Activated B cell treated with CpG ODN at 0.5 μM for 24 hours (primary cell): Measurements from ENCODE around the gene GLT1D1. TPM values are rescaled to one million over a fixed set of nuclear protein-coding genes. Genes with fewer than 3 reads are reported as not detected.

Experiments used
- ATAC-seq: fragments of 200-7000 bp; cut with Tn5 transposase; one replicate; pipeline ENCODE4 v1.10.0; 2021; ENCODE audit warnings: low read depth, mild to moderate bottlenecking, moderate library complexity
- CTCF ChIA-PET: fragments of 350-600 bp; sonication (Branson Sonifier 250); formaldehyde crosslinking; loops from one replicate; lab custom pipeline; 2021; ENCODE audit warnings: antibody characterized with exemption; lab: Charles Lee
- POLR2A ChIA-PET: fragments of 350-600 bp; sonication (Branson Sonifier 250); formaldehyde crosslinking; loops from one replicate; lab custom pipeline; 2021; ENCODE audit warnings: antibody characterized with exemption; lab: Charles Lee
- DNase-seq: peaks from one replicate; pipeline ENCODE4 v3.0.0; 2022
- H3K27ac Mint-ChIP-seq: one replicate; pipeline ENCODE4 v1.8.0; 2020; ENCODE audit warnings: mixed read lengths
- H3K27me3 Mint-ChIP-seq: one replicate; pipeline ENCODE4 v1.8.0; 2021; ENCODE audit warnings: mixed read lengths
- H3K36me3 Mint-ChIP-seq: one replicate; pipeline ENCODE4 v1.8.0; 2021; ENCODE audit warnings: low read depth, mixed read lengths
- H3K4me1 Mint-ChIP-seq: one replicate; pipeline ENCODE4 v1.8.0; 2021; ENCODE audit warnings: mixed read lengths
- H3K4me3 Mint-ChIP-seq: one replicate; pipeline ENCODE4 v1.8.0; 2020; ENCODE audit warnings: mild to moderate bottlenecking, mixed read lengths
- H3K9me3 Mint-ChIP-seq: one replicate; pipeline ENCODE4 v1.8.0; 2020; ENCODE audit warnings: mixed read lengths
- CTCF ChIP-seq: fragments of 200-600 bp; IDR thresholded peaks from one replicate; pipeline ENCODE4 v1.8.0; 2022; ENCODE audit warnings: antibody characterized with exemption, mild to moderate bottlenecking
- intact Hi-C: fragments of 100-400 bp; cut with micrococcal nuclease; formaldehyde crosslinking; loops from one replicate; pipeline ENCODE4 v1.15.1; 2024
- total RNA-seq: library from RNA; stranded (reverse); gene quantifications from 2 replicates; pipeline ENCODE4 v1.2.3, GENCODE V29; 2022

Gene GLT1D1
- total RNA-seq, 1 donor from 2014 or later, result not detected

GRCh38 chr12:129002427-129002826, 149.1 kb downstream of the GLT1D1 start:
- H3K27me3 Mint-ChIP-seq, result peaks cover 3% of the 10 kb centered on the region
- CTCF ChIA-PET, result no interaction called here
- H3K4me3 Mint-ChIP-seq, result no peak overlapping the region
- ATAC-seq (no peak), DNase-seq (no peak)
- peaks cover 8% of the 10 kb centered on the region for H3K9me3 Mint-ChIP-seq
- no peak overlapping the region for H3K27ac Mint-ChIP-seq
- H3K36me3 Mint-ChIP-seq, result no peaks in the 10 kb centered on the region
- POLR2A ChIA-PET, result no interaction called here
- intact Hi-C loops, result no loop called here
- no peak for TF ChIP-seq CTCF
- H3K4me1 Mint-ChIP-seq, result no peaks in the 10 kb centered on the region

DNA sequence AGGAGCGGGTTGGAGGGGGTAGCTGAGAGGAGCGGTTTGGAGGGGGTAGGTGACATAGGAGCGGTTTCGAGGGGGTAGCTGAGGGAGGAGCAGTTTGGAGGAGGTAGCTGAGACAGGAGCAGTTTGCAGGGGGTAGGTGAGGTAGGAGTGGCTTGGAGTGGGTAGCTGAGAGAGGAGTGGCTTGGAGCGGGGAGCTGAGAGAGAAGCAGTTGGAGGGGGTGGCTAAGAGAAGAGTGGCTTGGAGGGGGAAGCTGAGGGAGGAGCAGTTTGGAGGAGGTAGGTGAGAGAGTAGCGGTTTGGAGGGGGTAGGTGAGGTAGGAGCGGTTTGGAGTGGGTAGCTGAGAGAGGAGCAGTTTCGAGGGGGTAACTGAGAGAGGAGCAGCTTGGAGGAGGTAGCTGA, 152.1 kb downstream of the GLT1D1 start:
- no peak overlapping the region for H3K4me3 Mint-ChIP-seq
- ATAC-seq, result no peak
- H3K27ac Mint-ChIP-seq, result no peak overlapping the region
- no peaks in the 10 kb centered on the region for H3K36me3 Mint-ChIP-seq
- no peaks in the 10 kb centered on the region for H3K9me3 Mint-ChIP-seq
- no peak for DNase-seq
- CTCF ChIA-PET, result no interaction called here
- H3K27me3 Mint-ChIP-seq, result peaks cover 6% of the 10 kb centered on the region
- intact Hi-C loops, result no loop called here
- no peaks in the 10 kb centered on the region for H3K4me1 Mint-ChIP-seq
- POLR2A ChIA-PET, result no interaction called here
- TF ChIP-seq CTCF, result no peak

GRCh38 chr12:129005829-129006228, 152.6 kb downstream of the GLT1D1 start:
- peaks cover 8% of the 10 kb centered on the region for H3K27me3 Mint-ChIP-seq
- no peak overlapping the region for H3K4me3 Mint-ChIP-seq
- no peak for TF ChIP-seq CTCF
- H3K9me3 Mint-ChIP-seq, result no peaks in the 10 kb centered on the region
- POLR2A ChIA-PET, result no interaction called here
- no peaks in the 10 kb centered on the region for H3K4me1 Mint-ChIP-seq
- CTCF ChIA-PET, result no interaction called here
- DNase-seq (no peak), ATAC-seq (no peak)
- intact Hi-C loops, result no loop called here
- H3K27ac Mint-ChIP-seq, result no peak overlapping the region
- no peaks in the 10 kb centered on the region for H3K36me3 Mint-ChIP-seq

DNA sequence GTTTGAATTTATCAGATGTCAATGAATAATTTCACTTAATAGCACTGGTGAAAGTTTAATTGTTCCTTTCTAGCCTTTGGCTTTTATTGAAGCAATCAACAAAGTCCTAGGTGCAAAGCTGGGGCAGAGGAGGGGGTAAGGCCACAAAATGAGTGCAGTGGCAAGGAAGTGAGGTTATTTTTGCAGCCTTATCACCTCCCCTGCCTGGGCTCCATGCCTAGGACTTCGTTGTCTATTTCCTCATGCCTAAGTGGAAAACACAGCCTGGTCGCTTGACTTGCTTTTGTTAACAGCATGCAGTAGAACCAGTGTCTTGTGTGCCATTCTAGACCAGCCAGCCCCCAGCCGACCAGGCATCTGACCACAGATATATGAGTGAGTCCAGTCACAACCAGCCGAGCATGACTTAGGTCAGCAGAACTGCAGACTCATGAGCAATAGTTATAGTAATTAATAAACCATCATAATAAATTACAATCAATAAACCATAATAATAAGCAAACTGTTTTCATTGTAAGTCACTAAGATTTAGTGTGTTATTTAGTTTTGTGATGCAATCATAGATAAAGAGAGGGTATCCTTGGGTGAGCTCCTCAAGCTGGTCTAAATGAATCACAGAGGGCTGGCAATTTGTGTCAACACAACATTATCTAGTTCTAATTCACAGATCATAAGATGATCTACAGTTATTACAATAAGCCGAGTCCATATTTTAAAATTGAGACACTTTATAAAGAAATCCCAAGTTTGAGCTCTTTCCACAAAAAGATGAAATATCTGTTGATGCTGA, 156.8 kb downstream of the GLT1D1 start:
- Mint-ChIP-seq H3K27me3 (peaks cover 6% of the 10 kb centered on the region), H3K4me3 (no peak overlapping the region), H3K9me3 (no peaks in the 10 kb centered on the region), H3K27ac (no peak overlapping the region), H3K36me3 (no peaks in the 10 kb centered on the region), H3K4me1 (no peaks in the 10 kb centered on the region)
- no peak for DNase-seq
- CTCF ChIA-PET, result interaction anchor here (0.6 kb wide), 1 partner anchor 1011 kb away, joined by 4 read pairs; no protein-coding TSS in a partner anchor
- ATAC-seq, result no peak
- TF ChIP-seq CTCF, result no peak
- POLR2A ChIA-PET, result no interaction called here
- intact Hi-C loops, result no loop called here

DNA sequence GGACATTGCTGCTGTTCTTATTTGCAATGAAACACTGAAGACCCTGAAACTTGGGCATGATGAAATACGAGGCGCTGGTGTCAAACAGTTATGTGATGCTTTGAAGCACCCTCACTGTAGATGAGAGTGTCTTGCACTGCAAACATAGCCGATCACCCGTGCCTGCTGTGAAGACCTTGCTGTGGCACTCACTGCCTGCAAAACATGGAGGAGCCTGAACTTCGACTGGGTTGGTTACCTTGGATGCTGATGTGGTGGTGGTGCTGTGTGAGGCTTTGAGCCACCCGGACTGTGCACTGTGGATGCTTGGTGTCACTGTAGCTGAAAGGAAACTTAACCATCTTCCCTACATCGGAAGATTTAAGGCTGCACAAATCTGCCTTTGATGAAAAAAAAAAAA, 162.9 kb downstream of the GLT1D1 start:
- H3K27me3 Mint-ChIP-seq, result no peaks in the 10 kb centered on the region
- H3K36me3 Mint-ChIP-seq, result no peaks in the 10 kb centered on the region
- H3K4me3 Mint-ChIP-seq, result no peak overlapping the region
- POLR2A ChIA-PET, result no interaction called here
- intact Hi-C loops, result no loop called here
- CTCF ChIA-PET, result no interaction called here
- H3K9me3 Mint-ChIP-seq, result peaks cover 6% of the 10 kb centered on the region
- H3K27ac Mint-ChIP-seq, result no peak overlapping the region
- no peak for TF ChIP-seq CTCF
- H3K4me1 Mint-ChIP-seq, result no peaks in the 10 kb centered on the region
- ATAC-seq, result no peak
- DNase-seq, result no peak
